ENCODE results near the gene TUSC2. TPM values are rescaled to one million over a fixed set of nuclear protein-coding genes. Genes with fewer than 3 reads are reported as not detected.

The TUSC2 gene
- total RNA-seq, 1 donor from 2014 or later, result 11.8 TPM

DNA sequence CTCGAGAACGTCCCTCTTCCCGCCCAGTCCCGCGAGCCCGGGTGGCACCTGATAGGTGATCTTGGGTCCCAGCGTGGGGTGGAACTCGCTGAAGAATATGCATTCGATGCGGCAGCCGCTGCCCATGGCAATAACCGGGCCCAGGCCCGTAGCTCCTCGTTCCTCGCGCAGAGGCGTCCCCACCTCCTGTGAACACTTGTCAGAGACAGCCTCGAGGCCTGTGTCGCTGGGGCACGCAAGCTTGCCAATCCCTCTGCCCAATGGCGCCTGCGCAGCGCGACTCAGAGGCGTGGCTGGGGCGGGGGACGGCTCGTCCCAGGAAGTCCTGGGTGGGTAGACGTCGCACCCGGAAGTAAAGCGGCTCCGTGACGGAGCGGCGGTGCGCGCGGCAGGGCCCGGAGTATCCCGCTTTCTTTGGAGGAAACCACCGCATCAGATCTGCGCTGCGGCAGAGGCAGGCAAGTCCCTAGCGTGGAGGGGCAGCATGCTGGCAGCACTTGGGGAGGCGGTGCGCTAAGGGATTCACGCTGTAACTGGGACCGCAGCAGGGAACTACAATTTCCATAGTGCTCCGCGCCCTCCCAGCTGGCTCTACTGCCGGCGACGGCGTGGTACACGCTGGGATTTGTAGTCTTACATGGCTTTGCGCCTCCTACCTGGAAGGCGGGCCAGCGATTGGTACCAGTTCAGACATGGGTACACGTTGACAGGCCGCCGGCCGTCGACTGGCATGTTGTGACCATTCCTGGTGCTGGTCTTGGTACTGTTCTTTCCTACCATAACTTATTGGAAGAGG is 22.7 kb upstream of the TUSC2 start, which contains the start of the genes CYB561D2 and NPRL2:
CYB561D2 (plus strand) TSS at position 336 of the 796 bp plus-strand sequence. CDS start 572 bp downstream, outside the sequence.
NPRL2 (minus strand) TSS at position 249 of the 796 bp plus-strand sequence; CDS start at position 126, 123 bp downstream.
- TF ChIP-seq POLR2AphosphoS5 (IDR thresholded peaks at IDR 0.05; ENCODE audit: insufficient read depth in 1 of 2, low read depth in 1 of 2), result peak; percentile 97
- peak in 1 of 2 donors; percentile 64 for TF ChIP-seq POLR2A (IDR thresholded peaks at IDR 0.05)
- TF ChIP-seq, protein P1, sequence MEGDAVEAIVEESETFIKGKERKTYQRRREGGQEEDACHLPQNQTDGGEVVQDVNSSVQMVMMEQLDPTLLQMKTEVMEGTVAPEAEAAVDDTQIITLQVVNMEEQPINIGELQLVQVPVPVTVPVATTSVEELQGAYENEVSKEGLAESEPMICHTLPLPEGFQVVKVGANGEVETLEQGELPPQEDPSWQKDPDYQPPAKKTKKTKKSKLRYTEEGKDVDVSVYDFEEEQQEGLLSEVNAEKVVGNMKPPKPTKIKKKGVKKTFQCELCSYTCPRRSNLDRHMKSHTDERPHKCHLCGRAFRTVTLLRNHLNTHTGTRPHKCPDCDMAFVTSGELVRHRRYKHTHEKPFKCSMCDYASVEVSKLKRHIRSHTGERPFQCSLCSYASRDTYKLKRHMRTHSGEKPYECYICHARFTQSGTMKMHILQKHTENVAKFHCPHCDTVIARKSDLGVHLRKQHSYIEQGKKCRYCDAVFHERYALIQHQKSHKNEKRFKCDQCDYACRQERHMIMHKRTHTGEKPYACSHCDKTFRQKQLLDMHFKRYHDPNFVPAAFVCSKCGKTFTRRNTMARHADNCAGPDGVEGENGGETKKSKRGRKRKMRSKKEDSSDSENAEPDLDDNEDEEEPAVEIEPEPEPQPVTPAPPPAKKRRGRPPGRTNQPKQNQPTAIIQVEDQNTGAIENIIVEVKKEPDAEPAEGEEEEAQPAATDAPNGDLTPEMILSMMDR (IDR thresholded peaks at IDR 0.05), result no peak
- Histone ChIP-seq H3K27ac (peak within 1 kb of the TSS; percentile 90), H3K4me1 (peaks cover 43% of the 10 kb centered on the region), H3K9me3 (no peaks in the 10 kb centered on the region), H3K4me3 (peak within 1 kb of the TSS; percentile 59 to 60), H3K27me3 (no peaks in the 10 kb centered on the region), H3K36me3 (peaks cover 0 to 31% of the 10 kb centered on the region in 2 donors)
- peak; percentile 97 to 99 for DNase-seq (ENCODE audit: extremely low spot score in 2 of 2)
- intact Hi-C loops (cut with DNase I), result no loop called here

DNA sequence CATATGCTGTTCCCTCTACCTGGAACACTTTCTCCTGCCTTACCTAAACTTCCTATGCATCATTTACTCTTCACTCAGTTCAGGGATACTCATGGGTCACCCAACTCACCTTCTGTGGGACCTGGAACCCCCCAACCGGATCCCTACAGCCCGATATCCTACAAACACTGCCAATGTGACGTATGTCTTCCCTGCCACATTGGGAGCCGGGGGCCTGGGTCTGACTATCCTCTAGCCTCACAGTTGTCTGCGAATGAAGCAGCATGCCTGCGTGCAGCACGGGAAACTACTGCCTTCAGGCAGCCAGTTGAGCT is 22.1 kb upstream of the TUSC2 start:
- Histone ChIP-seq H3K27me3 (no peaks in the 10 kb centered on the region), H3K9me3 (no peaks in the 10 kb centered on the region), H3K27ac (peak overlapping the region; percentile 90), H3K4me1 (peaks cover 43% of the 10 kb centered on the region), H3K36me3 (peaks cover 0 to 27% of the 10 kb centered on the region in 2 donors), H3K4me3 (peak overlapping the region; percentile 59 to 60)
- TF ChIP-seq, protein P1 (IDR thresholded peaks at IDR 0.05), result no peak
- TF ChIP-seq POLR2AphosphoS5 (IDR thresholded peaks at IDR 0.05; ENCODE audit: insufficient read depth in 1 of 2, low read depth in 1 of 2), result no peak
- TF ChIP-seq POLR2A (IDR thresholded peaks at IDR 0.05), result no peak
- no peak for DNase-seq (ENCODE audit: extremely low spot score in 2 of 2)
- intact Hi-C loops (cut with DNase I), result no loop called here

DNA sequence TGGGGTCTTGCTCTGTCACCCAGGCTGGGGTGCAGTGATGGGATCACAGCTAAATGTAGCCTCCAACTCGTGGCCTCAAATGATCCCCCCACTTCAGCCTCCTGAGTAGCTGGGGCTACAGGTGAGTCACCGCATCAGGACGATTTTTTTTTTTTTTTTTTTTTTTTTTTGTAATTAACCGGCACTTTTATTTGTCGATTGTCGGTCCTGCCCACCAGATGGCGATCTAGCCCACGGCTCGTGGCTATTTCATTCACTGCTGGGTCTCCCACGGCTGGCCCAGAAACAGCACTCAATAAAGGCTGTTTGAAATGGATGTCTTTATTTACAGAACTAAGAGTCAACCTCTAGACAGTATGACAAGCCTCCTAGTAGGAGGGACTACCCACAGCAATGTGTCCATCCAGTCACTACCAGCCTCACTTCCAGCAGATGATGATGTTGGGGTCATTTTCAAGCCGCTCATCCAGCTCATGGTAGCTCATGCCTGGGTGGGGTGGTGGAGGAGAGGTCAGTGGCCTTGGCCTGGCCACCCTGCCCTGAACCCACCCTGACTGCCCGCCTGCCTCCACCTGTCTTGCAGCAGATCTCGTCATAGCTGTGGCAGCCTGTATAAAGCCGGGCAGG is 19.3 kb upstream of the TUSC2 start:
- Histone ChIP-seq H3K4me1 (peaks cover 41% of the 10 kb centered on the region), H3K36me3 (peaks cover 0 to 8% of the 10 kb centered on the region in 2 donors), H3K27ac (no peak overlapping the region), H3K27me3 (no peaks in the 10 kb centered on the region), H3K4me3 (no peak overlapping the region), H3K9me3 (no peaks in the 10 kb centered on the region)
- intact Hi-C loops (cut with DNase I), result no loop called here
- TF ChIP-seq POLR2A (IDR thresholded peaks at IDR 0.05), result no peak
- TF ChIP-seq, protein P1 (IDR thresholded peaks at IDR 0.05), result peak in 1 of 3 experiments; percentile 28
- no peak for DNase-seq (ENCODE audit: extremely low spot score in 2 of 2)

DNA sequence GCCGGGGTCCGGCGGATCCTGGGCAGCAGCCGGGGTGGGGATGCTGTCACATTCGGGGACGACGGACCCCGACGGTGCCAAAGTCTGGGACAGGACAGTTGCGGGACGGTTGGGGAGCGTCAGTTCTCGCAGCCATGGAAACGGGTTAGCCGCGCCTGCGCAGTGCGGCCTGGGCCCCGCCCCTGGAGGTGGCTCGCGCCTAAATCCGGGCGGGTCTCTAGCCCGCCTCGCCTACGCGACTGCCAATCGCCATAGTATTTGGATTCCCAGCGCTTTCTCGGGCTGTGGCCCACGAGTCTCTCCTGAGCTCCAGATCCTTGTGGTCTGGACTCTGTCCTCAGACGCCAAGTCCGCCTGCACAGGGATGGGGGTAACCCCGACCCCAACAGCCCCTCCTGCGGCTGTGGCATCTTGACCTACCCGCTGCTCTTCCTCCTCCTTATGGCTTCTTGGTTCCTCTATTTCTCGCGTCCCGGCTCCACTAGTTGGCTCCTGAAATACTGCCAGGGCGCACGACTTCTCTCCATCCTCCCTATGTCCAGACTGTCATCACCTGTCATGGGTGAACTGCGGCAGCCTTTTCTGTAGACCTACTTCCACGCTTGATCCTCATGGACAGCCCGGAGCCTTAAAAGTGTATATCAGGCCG is 17.7 kb upstream of the TUSC2 start, which contains the start of gene ZMYND10:
ZMYND10 (minus strand) TSS at position 147 of the 649 bp plus-strand sequence. CDS start 153 bp downstream, outside the sequence.
- TF ChIP-seq POLR2A (IDR thresholded peaks at IDR 0.05) (no peak), POLR2AphosphoS5 (IDR thresholded peaks at IDR 0.05; ENCODE audit: insufficient read depth in 1 of 2, low read depth in 1 of 2) (no peak)
- TF ChIP-seq, protein P1 (IDR thresholded peaks at IDR 0.05), result no peak
- Histone ChIP-seq H3K4me1 (peaks cover 42% of the 10 kb centered on the region), H3K4me3 (peak within 1 kb of the TSS; percentile 32 to 47), H3K27me3 (no peaks in the 10 kb centered on the region), H3K27ac (no peak within 1 kb of the TSS), H3K9me3 (no peaks in the 10 kb centered on the region), H3K36me3 (peaks cover 0 to 8% of the 10 kb centered on the region in 2 donors)
- intact Hi-C loops (cut with DNase I), result no loop called here
- DNase-seq (ENCODE audit: extremely low spot score in 2 of 2), result no peak
